Bladder microvascular endothelial cell (primary cell): ENCODE results near the gene NPFFR1. TPM values are rescaled to one million over a fixed set of nuclear protein-coding genes. Genes with fewer than 3 reads are reported as not detected.

Experiments used
- total RNA-seq: library from RNA; depleted of rRNA; stranded (reverse); fragments of >200 nt; gene quantifications from 2 replicates; pipeline ENCODE4 v1.2.3, GENCODE V29; 2014

Gene NPFFR1
- not detected in 2 replicates for total RNA-seq

GRCh38 chr10:70283445-70284399 lies at the start of gene NPFFR1:
Gene NPFFR1 (minus strand): TSS chr10:70284004. CDS start chr10:70283676, 328 bp downstream.

GRCh38 chr10:70233109-70233938 lies 50.5 kb downstream of the NPFFR1 start, which contains the start of gene PPA1:
Gene PPA1 (minus strand): TSS chr10:70233429. CDS start chr10:70233327, 102 bp downstream.

Other genes with a start within 250 kb of the NPFFR1 start
- 0.16 TPM in 1 of 2 replicates, not detected in the other for gene MACROH2A2, start 231.2 kb downstream of the NPFFR1 start, total RNA-seq
- gene AIFM2, start 151.2 kb downstream of the NPFFR1 start, total RNA-seq: 1.8 and 2.3 TPM in 2 replicates
- 3.7 and 5.0 TPM in 2 replicates for gene TYSND1, start 137.3 kb downstream of the NPFFR1 start, total RNA-seq
- 112 and 150 TPM in 2 replicates for gene SAR1A, start 113.5 kb downstream of the NPFFR1 start, total RNA-seq
- 179 and 185 TPM in 2 replicates for gene PPA1, start 50.6 kb downstream of the NPFFR1 start, total RNA-seq
- gene LRRC20, start 98.6 kb upstream of the NPFFR1 start, total RNA-seq: 2.6 and 12.4 TPM in 2 replicates
- gene EIF4EBP2, start 120.1 kb upstream of the NPFFR1 start, total RNA-seq: 17.0 and 32.9 TPM in 2 replicates
- not detected in 2 replicates for gene NODAL, start 157.7 kb upstream of the NPFFR1 start, total RNA-seq
- gene PALD1, start 194.8 kb upstream of the NPFFR1 start, total RNA-seq: 105 and 132 TPM in 2 replicates